GM23248 (cell line): ENCODE measurements around the gene POU5F1. TPM values are rescaled to one million over a fixed set of nuclear protein-coding genes. Genes with fewer than 3 reads are reported as not detected.
"Not testable (repeated sequence)": the region's sequence is repeated elsewhere in the genome, so short reads cannot be mapped to it uniquely, and the experiment has no call there.

ENCODE experiments used
- DNase-seq: peaks from one replicate; pipeline ENCODE4 v3.0.0-alpha.2; 2015
- H2AFZ ChIP-seq: fragments of 200-600 bp; sonication (generic); 2 replicates; pipeline ENCODE4 v1.6.1; 2016; ENCODE audit warnings: antibody characterized with exemption
- H3F3A ChIP-seq: fragments of 200-600 bp; sonication (generic); 2 replicates; pipeline ENCODE4 v1.6.1; 2016; ENCODE audit warnings: mild to moderate bottlenecking, antibody characterized with exemption, mixed run types; ENCODE audit not compliant: insufficient read depth
- H3K27ac ChIP-seq: fragments of 200-600 bp; sonication (generic); 2 replicates; pipeline ENCODE4 v1.5.1; 2016; ENCODE audit warnings: mild to moderate bottlenecking
- H3K27me3 ChIP-seq: fragments of 200-600 bp; sonication (generic); replicated peaks from 2 replicates; pipeline ENCODE4 v1.6.1; 2016; ENCODE audit warnings: mild to moderate bottlenecking; ENCODE audit not compliant: insufficient read depth
- H3K36me3 ChIP-seq: fragments of 200-600 bp; sonication (generic); 2 replicates; pipeline ENCODE4 v1.6.1; 2016; ENCODE audit warnings: low read depth, mild to moderate bottlenecking
- H3K4me1 ChIP-seq: fragments of 200-600 bp; sonication (generic); 2 replicates; pipeline ENCODE4 v1.6.1; 2016; ENCODE audit warnings: mild to moderate bottlenecking; ENCODE audit not compliant: insufficient read depth
- H3K4me2 ChIP-seq: fragments of 200-600 bp; sonication (generic); one replicate; pipeline ENCODE4 v1.6.1; 2016; ENCODE audit warnings: mild to moderate bottlenecking; ENCODE audit not compliant: unreplicated experiment
- H3K4me3 ChIP-seq: fragments of 200-600 bp; sonication (generic); 2 replicates; pipeline ENCODE4 v1.5.1; 2016; ENCODE audit warnings: mild to moderate bottlenecking
- H3K79me2 ChIP-seq: fragments of 200-600 bp; sonication (generic); 2 replicates; pipeline ENCODE4 v1.6.1; 2016; ENCODE audit warnings: mild to moderate bottlenecking; ENCODE audit not compliant: insufficient read depth
- H3K9ac ChIP-seq: fragments of 200-600 bp; sonication (generic); 2 replicates; pipeline ENCODE4 v1.6.1; 2016; ENCODE audit warnings: mild to moderate bottlenecking
- H3K9me2 ChIP-seq: fragments of 200-600 bp; sonication (generic); 2 replicates; pipeline ENCODE4 v1.6.1; 2016; ENCODE audit warnings: mixed run types, mild to moderate bottlenecking, moderate library complexity; ENCODE audit not compliant: insufficient read depth
- H3K9me3 ChIP-seq: fragments of 200-600 bp; sonication (generic); one replicate; pipeline ENCODE4 v1.6.1; 2017; ENCODE audit warnings: low read depth
- H4K20me1 ChIP-seq: fragments of 200-600 bp; sonication (generic); 2 replicates; pipeline ENCODE4 v1.6.0; 2016; ENCODE audit not compliant: insufficient read depth
- EZH2 ChIP-seq: fragments of 200-600 bp; sonication (generic); IDR thresholded peaks from 2 replicates; pipeline ENCODE4 v1.6.1; 2018; ENCODE audit warnings: antibody characterized with exemption, mild to moderate bottlenecking; ENCODE audit not compliant: insufficient read depth, poor library complexity, severe bottlenecking
- EZH2phosphoT487 ChIP-seq: fragments of 200-600 bp; sonication (generic); IDR thresholded peaks from 2 replicates; pipeline ENCODE4 v1.6.1; 2018; ENCODE audit warnings: antibody characterized with exemption, moderate library complexity, mild to moderate bottlenecking, low read depth; ENCODE audit not compliant: insufficient read depth
- WGBS, 2 experiments: methylation state at CpG; one replicate each; pipeline ENCODE4 v1.1.6; 2015 to 2017; ENCODE audit warnings: low lambda C conversion rate in 2 of 2, low coverage in 1 of 2; ENCODE audit errors: missing lambda C conversion rate in 2 of 2; 5-methylcytosine and 5-hydroxymethylcytosine counted together
- in situ Hi-C: fragments of 300-500 bp; cut with MboI; formaldehyde crosslinking; loops from 2 replicates; pipeline ENCODE4 v1.15.0; 2020
- polyA plus RNA-seq: library from polyadenylated mRNA; unstranded; fragments of >200 nt; fragmentation: Nextera tagmentation; extraction: Ambion mirVana; gene quantifications from 2 replicates; pipeline ENCODE4 v1.2.1, GENCODE V29; 2016
- total RNA-seq: library from RNA; depleted of rRNA; stranded (reverse); fragments of >200 nt; shearing (Covaris generic); gene quantifications from 2 replicates; pipeline ENCODE4 v1.2.3, GENCODE V29; 2014

The POU5F1 gene
- total and polyA plus RNA-seq, 2 experiments from 2014 or later: 0.22 to 0.88 TPM

DNA sequence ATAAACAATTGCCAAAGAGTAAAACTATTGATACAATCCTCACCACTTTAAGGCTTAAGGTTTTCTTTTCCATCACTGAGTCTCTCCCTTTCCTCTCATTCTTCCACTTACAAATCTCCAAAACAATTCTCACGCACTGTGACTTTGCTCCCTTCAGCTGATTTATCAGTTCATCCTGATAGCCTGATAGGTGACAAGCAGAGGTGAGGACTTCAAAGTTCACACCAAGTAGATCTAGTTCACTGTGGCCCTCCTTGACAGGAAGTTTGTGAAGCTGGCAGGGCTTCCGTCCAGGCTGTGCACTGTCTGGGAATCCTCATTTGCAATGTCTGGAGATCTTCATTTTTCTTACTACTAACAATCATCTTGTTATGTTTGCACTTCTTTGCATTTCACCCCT is 35.2 kb upstream of the POU5F1 start:
- Histone ChIP-seq H3K27me3 (no peaks in the 10 kb centered on the region), H3F3A (peaks cover 20% of the 10 kb centered on the region), H3K4me2 (no peak overlapping the region), H3K4me3 (no peak overlapping the region), H3K36me3 (no peaks in the 10 kb centered on the region), H3K27ac (no peak overlapping the region), H4K20me1 (no peaks in the 10 kb centered on the region), H2AFZ (no peak overlapping the region), H3K9me2 (no peaks in the 10 kb centered on the region), H3K9ac (no peak overlapping the region), H3K4me1 (peaks cover 12% of the 10 kb centered on the region), H3K9me3 (no peaks in the 10 kb centered on the region), H3K79me2 (no peaks in the 10 kb centered on the region)
- 81 to 86% methylated on average over 2 of the region's 2 CpGs for WGBS, 2 experiments
- in situ Hi-C loops: loop anchor here (10.0 kb wide), 1 partner anchor 159 kb away; no protein-coding TSS in a partner anchor
- no peak for TF ChIP-seq EZH2
- no peak for TF ChIP-seq EZH2phosphoT487
- no peak for DNase-seq

DNA sequence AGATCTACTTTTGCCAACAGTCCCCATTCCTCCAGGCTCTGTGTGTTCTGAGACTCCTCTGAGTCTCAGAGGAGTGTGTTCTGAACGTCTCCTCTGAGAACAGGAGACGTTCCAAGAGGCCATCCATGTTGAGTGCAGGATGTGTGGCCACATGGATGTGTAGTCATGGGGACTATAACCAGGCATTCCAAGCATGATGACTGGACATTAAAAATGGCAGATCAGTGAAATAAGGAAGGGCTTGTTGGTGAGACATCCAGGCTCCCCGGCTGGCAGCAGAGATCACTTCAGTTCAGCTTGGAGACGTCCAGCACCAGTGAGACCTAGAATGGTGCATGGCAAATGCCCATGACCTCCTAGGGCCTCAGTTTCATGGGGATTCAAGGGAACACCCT is 34.3 kb upstream of the POU5F1 start:
- H3K4me1 ChIP-seq: peaks cover 12% of the 10 kb centered on the region
- TF ChIP-seq EZH2phosphoT487: no peak
- TF ChIP-seq EZH2: no peak
- no peak overlapping the region for H3K9ac ChIP-seq
- no peaks in the 10 kb centered on the region for H3K27me3 ChIP-seq
- H3K4me3 ChIP-seq: peak overlapping the region; percentile 73; the same call in 1 of the 2 replicates
- no peak overlapping the region; the same call in 1 of the 2 replicates for H2AFZ ChIP-seq
- H3K79me2 ChIP-seq: no peaks in the 10 kb centered on the region
- H3K4me2 ChIP-seq: peak overlapping the region; percentile 83
- no peaks in the 10 kb centered on the region for H3K36me3 ChIP-seq
- H3K9me2 ChIP-seq: no peaks in the 10 kb centered on the region
- peak; percentile 53 for DNase-seq
- peaks cover 20% of the 10 kb centered on the region for H3F3A ChIP-seq
- no peaks in the 10 kb centered on the region for H3K9me3 ChIP-seq
- H4K20me1 ChIP-seq: no peaks in the 10 kb centered on the region
- in situ Hi-C loops: loop anchor here (10.0 kb wide), 1 partner anchor 160 kb away; no protein-coding TSS in a partner anchor
- WGBS, 2 experiments: 40 to 44% methylated on average over 4 of the region's 4 CpGs
- H3K27ac ChIP-seq: peak overlapping the region; percentile 76; the same call in 1 of the 2 replicates

DNA sequence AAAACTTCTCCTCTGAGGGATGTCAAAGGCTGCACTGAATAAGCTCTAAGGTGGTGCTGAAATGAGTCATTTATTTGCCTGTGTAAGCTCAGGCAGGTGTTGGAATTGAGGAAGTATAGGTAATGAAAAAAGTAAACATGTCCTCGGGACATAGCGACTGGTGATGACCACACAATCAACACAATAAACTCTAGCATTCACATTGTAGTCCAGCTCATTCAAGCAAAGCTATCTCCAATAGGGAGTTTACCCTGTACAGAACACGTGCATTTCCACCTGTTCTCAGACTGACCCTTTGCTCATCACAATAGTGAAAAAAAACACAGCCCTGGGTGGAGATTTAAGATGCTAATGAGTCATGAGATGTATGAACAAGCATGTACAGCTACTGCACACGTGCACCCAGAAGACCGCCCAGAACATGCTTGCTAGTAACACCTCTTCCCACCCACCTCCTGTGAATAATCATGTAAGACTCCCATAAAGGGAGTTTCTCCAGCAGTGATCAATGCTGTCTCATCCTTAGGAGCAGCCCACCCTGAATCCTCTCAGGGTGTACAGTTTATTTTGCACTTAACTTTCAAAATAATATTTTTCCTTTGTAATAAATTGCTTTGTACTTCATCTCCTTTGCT is 33.0 kb upstream of the POU5F1 start:
- Histone ChIP-seq H2AFZ (peak overlapping the region; percentile 81), H3K4me1 (peaks cover 12% of the 10 kb centered on the region), H3K4me3 (peak overlapping the region; percentile 73), H4K20me1 (no peaks in the 10 kb centered on the region), H3K9ac (peak overlapping the region; percentile 53), H3K4me2 (peak overlapping the region; percentile 83), H3K36me3 (no peaks in the 10 kb centered on the region), H3K79me2 (no peaks in the 10 kb centered on the region), H3K9me2 (no peaks in the 10 kb centered on the region), H3K27me3 (no peaks in the 10 kb centered on the region), H3F3A (peaks cover 20% of the 10 kb centered on the region), H3K27ac (peak overlapping the region; percentile 76), H3K9me3 (no peaks in the 10 kb centered on the region)
- peak; percentile 94 for DNase-seq
- in situ Hi-C loops: loop anchor here (10.0 kb wide), 1 partner anchor 161 kb away; no protein-coding TSS in a partner anchor
- 41 to 42% methylated on average over 5 of the region's 5 CpGs for WGBS, 2 experiments
- no peak for TF ChIP-seq EZH2phosphoT487

DNA sequence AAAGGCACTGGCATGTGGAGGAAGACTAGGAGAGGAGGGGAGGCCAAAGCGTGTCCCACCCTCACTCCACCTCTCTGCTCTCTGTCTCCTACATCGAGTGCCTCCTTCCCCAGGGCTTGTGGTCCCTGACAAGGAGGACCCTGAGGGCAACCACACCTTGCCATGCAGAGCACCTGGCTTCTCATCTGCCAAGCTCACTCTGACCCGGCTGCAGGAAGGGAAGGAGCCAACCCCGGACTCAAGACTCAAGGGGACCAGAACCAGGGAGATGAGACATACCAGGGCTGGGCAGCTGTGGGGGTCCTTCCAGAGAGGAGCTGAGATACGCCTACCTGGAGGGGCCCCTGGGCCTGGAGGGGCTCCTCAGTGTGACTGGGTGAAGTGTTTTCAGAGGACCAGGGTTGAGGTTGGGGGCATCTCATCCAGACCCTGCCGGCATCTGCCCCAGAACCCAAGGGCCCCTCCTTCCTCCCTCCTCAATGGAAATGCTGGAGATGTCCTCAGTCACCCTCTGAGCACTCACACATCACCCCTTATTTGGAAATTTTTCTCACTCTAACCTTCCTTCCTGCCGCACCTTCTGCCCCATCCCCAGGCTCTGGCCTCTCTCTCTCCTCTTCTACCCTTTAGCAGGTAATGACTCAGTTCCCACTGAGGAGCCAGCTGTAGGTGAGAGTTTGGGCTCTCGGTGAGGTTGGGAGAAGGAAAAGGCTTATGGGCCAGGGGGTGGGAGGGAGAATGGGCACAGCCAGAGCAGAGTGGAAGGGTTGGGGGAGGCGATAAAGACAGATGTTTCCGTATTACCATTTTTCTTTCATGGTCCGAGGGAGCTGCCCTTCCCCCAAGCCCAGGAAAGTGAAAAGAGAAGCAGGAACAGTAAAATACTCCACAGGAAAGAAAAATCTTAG is 32.0 kb upstream of the POU5F1 start:
- H3K27me3 ChIP-seq: no peaks in the 10 kb centered on the region
- no peak for TF ChIP-seq EZH2
- TF ChIP-seq EZH2phosphoT487: no peak
- H3K36me3 ChIP-seq: no peaks in the 10 kb centered on the region
- no peak overlapping the region for H2AFZ ChIP-seq
- no peak overlapping the region for H3K9ac ChIP-seq
- H3K79me2 ChIP-seq: no peaks in the 10 kb centered on the region
- WGBS, 2 experiments: 58 to 64% methylated on average over 10 to 11 of the region's 11 CpGs
- H4K20me1 ChIP-seq: no peaks in the 10 kb centered on the region
- peak overlapping the region; percentile 83 for H3K4me2 ChIP-seq
- no peak for DNase-seq
- in situ Hi-C loops: loop anchor here (10.0 kb wide), 1 partner anchor 162 kb away; no protein-coding TSS in a partner anchor
- no peaks in the 10 kb centered on the region for H3K9me3 ChIP-seq
- peaks cover 20% of the 10 kb centered on the region for H3F3A ChIP-seq
- no peaks in the 10 kb centered on the region for H3K9me2 ChIP-seq
- H3K4me3 ChIP-seq: no peak overlapping the region
- H3K4me1 ChIP-seq: peaks cover 12% of the 10 kb centered on the region
- H3K27ac ChIP-seq: peak overlapping the region; percentile 76; the same call in 1 of the 2 replicates

DNA sequence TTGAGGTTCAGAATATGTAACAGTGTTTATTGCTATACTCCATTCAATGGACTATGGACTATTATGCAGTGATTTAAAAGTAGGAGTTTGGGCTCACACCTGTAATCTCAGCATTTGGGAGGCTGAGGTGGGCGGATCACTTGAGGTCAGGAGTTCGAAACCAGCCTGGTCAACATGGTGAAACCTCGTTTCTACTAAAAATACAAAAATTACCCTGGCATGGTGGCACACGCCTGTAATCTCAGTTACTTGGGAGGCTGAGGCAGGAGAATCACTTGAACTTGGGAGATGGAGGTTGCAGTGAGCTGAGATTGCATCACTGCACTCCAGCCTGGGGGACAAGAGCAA is 28.6 kb upstream of the POU5F1 start:
- H3K9ac ChIP-seq, H3K4me2 ChIP-seq, in situ Hi-C loops, H2AFZ ChIP-seq, H3K36me3 ChIP-seq, H3K27ac ChIP-seq, H3K79me2 ChIP-seq, H3K4me3 ChIP-seq, DNase-seq, H3K9me3 ChIP-seq, H3K27me3 ChIP-seq, H3K9me2 ChIP-seq, H4K20me1 ChIP-seq: not testable (repeated sequence)
- H3F3A ChIP-seq: peaks cover 19% of the 10 kb centered on the region
- WGBS, 2 experiments: 77 to 90% methylated on average over 4 of the region's 4 CpGs
- H3K4me1 ChIP-seq: peaks cover 12% of the 10 kb centered on the region
